IMR-90 (cell line): Measurements from ENCODE around the gene PITPNC1. TPM values are rescaled to one million over a fixed set of nuclear protein-coding genes. Genes with fewer than 3 reads are reported as not detected.

Experiments used
- ATAC-seq: fragments of 200-7000 bp; cut with Tn5 transposase; 2 replicates; pipeline ENCODE4 v1.9.1; 2020; ENCODE audit warnings: low read depth, mild to moderate bottlenecking, moderate library complexity
- BruUV-seq: library from RNA; stranded (reverse); fragments of 400-500 nt; replicated peaks from 2 replicates; lab custom pipeline; 2021; lab: Mats Ljungman, UMichigan
- CTCF ChIA-PET: fragments of 300-600 bp; formaldehyde crosslinking; extraction: SDS; loops from one replicate; lab custom pipeline; 2021; ENCODE audit warnings: antibody characterized with exemption; lab: Yijun Ruan, JAX
- POLR2A ChIA-PET: fragments of 300-600 bp; sonication (Branson Sonifier 250); formaldehyde crosslinking; loops from one replicate; lab custom pipeline; 2022; ENCODE audit warnings: antibody characterized with exemption; ENCODE audit not compliant: unreplicated experiment; lab: Charles Lee
- DNase-seq: peaks from one replicate; pipeline ENCODE4 v3.0.0; 2013
- H2AFZ ChIP-seq: replicated peaks from 2 replicates; pipeline ENCODE3; 2013; ENCODE audit warnings: low read length, mild to moderate bottlenecking; ENCODE audit not compliant: poor library complexity
- H2AK5ac ChIP-seq: 2 replicates; pipeline ENCODE4 v1.6.1; 2013; ENCODE audit warnings: low read depth, low read length, inconsistent platforms
- H2AK9ac ChIP-seq: replicated peaks from 2 replicates; pipeline ENCODE3; 2013; ENCODE audit warnings: mild to moderate bottlenecking, low read depth, low read length, moderate library complexity; ENCODE audit not compliant: poor library complexity
- H2BK120ac ChIP-seq: 2 replicates; pipeline ENCODE4 v1.6.1; 2013; ENCODE audit warnings: low read depth, low read length, inconsistent platforms
- H2BK15ac ChIP-seq: 3 replicates; pipeline ENCODE4 v1.6.1; 2013; ENCODE audit warnings: low read depth, low read length, inconsistent platforms
- H2BK20ac ChIP-seq: 2 replicates; pipeline ENCODE4 v1.6.1; 2013; ENCODE audit warnings: low read depth, mild to moderate bottlenecking, inconsistent platforms, low read length, moderate library complexity
- H2BK5ac ChIP-seq: 2 replicates; pipeline ENCODE4 v1.6.1; 2013; ENCODE audit warnings: mild to moderate bottlenecking, low read depth, low read length, inconsistent platforms; ENCODE audit not compliant: poor library complexity, severe bottlenecking
- H3K14ac ChIP-seq: replicated peaks from 2 replicates; pipeline ENCODE4 v1.6.1; 2013; ENCODE audit warnings: low read depth, low read length, inconsistent platforms
- H3K18ac ChIP-seq: 2 replicates; pipeline ENCODE4 v1.6.1; 2013; ENCODE audit warnings: low read depth, low read length, control low read depth
- H3K23ac ChIP-seq: 2 replicates; pipeline ENCODE4 v1.6.1; 2013; ENCODE audit warnings: low read depth, low read length, inconsistent platforms
- H3K27ac ChIP-seq: 2 replicates; pipeline ENCODE4 v1.5.1; 2013; ENCODE audit warnings: mild to moderate bottlenecking, control low read depth, low read length; ENCODE audit not compliant: insufficient read depth
- H3K27me3 ChIP-seq: 2 replicates; pipeline ENCODE4 v1.6.1; 2013; ENCODE audit warnings: low read length; ENCODE audit not compliant: control insufficient read depth, insufficient read depth
- H3K36me3 ChIP-seq: 2 replicates; pipeline ENCODE4 v1.6.1; 2013; ENCODE audit warnings: low read length, mixed read lengths; ENCODE audit not compliant: control insufficient read depth, insufficient read depth
- H3K4ac ChIP-seq: 2 replicates; pipeline ENCODE4 v1.6.1; 2013; ENCODE audit warnings: low read depth, low read length, inconsistent platforms
- H3K4me1 ChIP-seq: 2 replicates; pipeline ENCODE4 v1.6.1; 2013; ENCODE audit warnings: low read length, mixed read lengths; ENCODE audit not compliant: control insufficient read depth, insufficient read depth
- H3K4me2 ChIP-seq: 2 replicates; pipeline ENCODE4 v1.6.1; 2013; ENCODE audit warnings: low read depth, mild to moderate bottlenecking, control low read depth, low read length, moderate library complexity
- H3K4me3 ChIP-seq: 2 replicates; pipeline ENCODE4 v1.5.1; 2013; ENCODE audit warnings: low read depth, mild to moderate bottlenecking, control low read depth, low read length, moderate library complexity; ENCODE audit not compliant: insufficient read depth
- H3K56ac ChIP-seq: 2 replicates; pipeline ENCODE4 v1.6.1; 2013; ENCODE audit warnings: low read length, inconsistent platforms; ENCODE audit not compliant: insufficient read depth; ENCODE audit errors: extremely low read depth
- H3K79me1 ChIP-seq, 2 experiments: 2 replicates each; pipeline ENCODE4 v1.6.1; 2013; ENCODE audit warnings: low read length in 2 of 2, inconsistent platforms in 1 of 2, low read depth in 1 of 2
- H3K9ac ChIP-seq: 2 replicates; pipeline ENCODE4 v1.6.1; 2013; ENCODE audit warnings: low read depth, low read length, control low read depth
- H3K9me1 ChIP-seq: 2 replicates; pipeline ENCODE4 v1.6.1; 2013; ENCODE audit warnings: low read length, inconsistent platforms; ENCODE audit not compliant: insufficient read depth
- H3K9me3 ChIP-seq: 2 replicates; pipeline ENCODE4 v1.6.1; 2013; ENCODE audit warnings: low read length; ENCODE audit not compliant: control insufficient read depth, insufficient read depth
- H4K20me1 ChIP-seq: 2 replicates; pipeline ENCODE4 v1.6.1; 2013; ENCODE audit warnings: low read length, inconsistent platforms; ENCODE audit not compliant: insufficient read depth
- H4K5ac ChIP-seq: 2 replicates; pipeline ENCODE4 v1.6.1; 2013; ENCODE audit warnings: mild to moderate bottlenecking, low read depth, low read length, control low read depth
- H4K8ac ChIP-seq, 2 experiments: 2 replicates each; pipeline ENCODE4 v1.6.1; 2013; ENCODE audit warnings: low read depth in 2 of 2, low read length in 2 of 2, control low read depth in 1 of 2, inconsistent platforms in 1 of 2
- H4K91ac ChIP-seq: 2 replicates; pipeline ENCODE4 v1.6.1; 2013; ENCODE audit warnings: low read depth, low read length, inconsistent platforms; ENCODE audit not compliant: insufficient read depth
- BHLHE40 ChIP-seq: fragments of 150-350 bp; IDR thresholded peaks from 2 replicates; pipeline ENCODE4 v1.6.1; 2016; ENCODE audit warnings: mild to moderate bottlenecking, low read depth, low read length
- CEBPB ChIP-seq: IDR thresholded peaks from 2 replicates; pipeline ENCODE4 v1.6.1; 2012; ENCODE audit warnings: low read depth, low read length, improper control_type of control experiment
- CHD1 ChIP-seq: IDR thresholded peaks from 2 replicates; pipeline ENCODE4 v1.6.1; 2012; ENCODE audit warnings: low read depth, low read length, improper control_type of control experiment
- FOS ChIP-seq: fragments of 150-350 bp; IDR thresholded peaks from 2 replicates; pipeline ENCODE4 v1.6.1; 2016; ENCODE audit warnings: low read depth, low read length
- MAFK ChIP-seq: IDR thresholded peaks from 2 replicates; pipeline ENCODE4 v1.6.1; 2012; ENCODE audit warnings: low read depth, low read length, improper control_type of control experiment
- MAZ ChIP-seq: IDR thresholded peaks from 2 replicates; pipeline ENCODE4 v1.6.1; 2012; ENCODE audit warnings: low read depth, mild to moderate bottlenecking, low read length, improper control_type of control experiment, moderate library complexity, borderline replicate concordance
- MXI1 ChIP-seq: IDR thresholded peaks from 2 replicates; pipeline ENCODE4 v1.6.1; 2012; ENCODE audit warnings: low read depth, mild to moderate bottlenecking, low read length, moderate library complexity, borderline replicate concordance
- NFE2L2 ChIP-seq: fragments of 150-350 bp; IDR thresholded peaks from 2 replicates; pipeline ENCODE4 v1.6.1; 2016; ENCODE audit warnings: low read depth, mild to moderate bottlenecking, low read length
- POLR2A ChIP-seq: IDR thresholded peaks from 2 replicates; pipeline ENCODE4 v1.6.1; 2012; ENCODE audit warnings: mild to moderate bottlenecking, low read depth, low read length
- RAD21 ChIP-seq: IDR thresholded peaks from 2 replicates; pipeline ENCODE4 v1.6.1; 2012; ENCODE audit warnings: low read length, improper control_type of control experiment
- RCOR1 ChIP-seq: IDR thresholded peaks from 2 replicates; pipeline ENCODE4 v1.6.1; 2012; ENCODE audit warnings: mild to moderate bottlenecking, low read length, improper control_type of control experiment; ENCODE audit not compliant: insufficient replicate concordance
- RFX5 ChIP-seq: IDR thresholded peaks from 2 replicates; pipeline ENCODE4 v1.8.0; 2012; ENCODE audit warnings: low read depth, mild to moderate bottlenecking, low read length, moderate library complexity
- SMC3 ChIP-seq: fragments of 150-350 bp; IDR thresholded peaks from 2 replicates; pipeline ENCODE4 v1.6.1; 2016; ENCODE audit warnings: low read depth, mild to moderate bottlenecking, antibody characterized with exemption, low read length, moderate library complexity
- USF2 ChIP-seq: fragments of 150-350 bp; IDR thresholded peaks from 2 replicates; pipeline ENCODE4 v1.6.1; 2017; ENCODE audit warnings: mild to moderate bottlenecking, antibody characterized with exemption, low read length, low read depth
- WGBS, 2 experiments: methylation state at CpG; one replicate each; pipeline versions ENCODE4 v1.1.5 to v1.1.7; 2013; ENCODE audit warnings: missing lambda C conversion rate in 2 of 2; ENCODE audit not compliant: insufficient read length in 1 of 2; ENCODE audit errors: extremely low coverage in 2 of 2; 5-methylcytosine and 5-hydroxymethylcytosine counted together
- dilution Hi-C: fragments of 300-500 bp; cut with HindIII; formaldehyde crosslinking; loops from one replicate; pipeline ENCODE4 v1.14.3; 2018; ENCODE audit warnings: low sequenced_read_pairs; ENCODE audit not compliant: unreplicated experiment
- in situ Hi-C: fragments of 300-500 bp; cut with MboI; formaldehyde crosslinking; loops from 3 replicates; pipeline ENCODE4 v1.14.3; 2019; ENCODE audit warnings: low sequenced_read_pairs, inconsistent platforms, mixed read lengths
- intact Hi-C: fragments of 100-400 bp; cut with micrococcal nuclease; formaldehyde crosslinking; loops from 2 replicates; pipeline ENCODE4 v1.10.0; 2022
- polyA plus RNA-seq, 3 experiments: library from polyadenylated mRNA; depleted of rRNA; stranded (reverse); fragments of >200 nt; gene quantifications; 2 replicates each; pipeline ENCODE4 v1.2.3, GENCODE V29; 2012; ENCODE audit warnings: low replicate concordance in 1 of 3
- total RNA-seq: library from RNA; depleted of rRNA; stranded (reverse); fragments of >200 nt; gene quantifications from 2 replicates; pipeline ENCODE4 v1.2.3, GENCODE V29; 2012

Gene PITPNC1
- total and polyA plus RNA-seq, 2 of the 4 experiments (the other 2 are of a cell fraction) = 4.1 TPM

GRCh38 chr17:67658265-67658664, 281.2 kb downstream of the PITPNC1 start:
- H3K27me3 ChIP-seq = no peaks in the 10 kb centered on the region
- no peak overlapping the region for H3K4ac ChIP-seq
- H4K8ac ChIP-seq = no peak overlapping the region
- TF ChIP-seq CHD1 (no peak), FOS (no peak), USF2 (no peak), RCOR1 (no peak), RAD21 (no peak), RFX5 (no peak), MXI1 (no peak), BHLHE40 (no peak), POLR2A (no peak), CEBPB (no peak), MAZ (no peak), MAFK (no peak), SMC3 (no peak), NFE2L2 (no peak)
- no peaks in the 10 kb centered on the region for H3K36me3 ChIP-seq
- POLR2A ChIA-PET = no interaction called here
- H4K20me1 ChIP-seq = no peaks in the 10 kb centered on the region
- H2AFZ ChIP-seq = no peak overlapping the region
- H2BK5ac ChIP-seq = no peak overlapping the region
- H3K4me1 ChIP-seq = no peaks in the 10 kb centered on the region
- H4K91ac ChIP-seq = no peak overlapping the region
- H3K27ac ChIP-seq = no peak overlapping the region
- 0 out of 2 replicates have a peak, but pooled peaks cover 2% of the 10 kb centered on the region for H3K9me3 ChIP-seq
- BruUV-seq = no TSS peak
- H2BK20ac ChIP-seq = no peak overlapping the region
- no peak overlapping the region for H2AK5ac ChIP-seq
- in situ Hi-C loops (no loop called here), dilution Hi-C loops (no loop called here), intact Hi-C loops (no loop called here)
- no peak overlapping the region for H2AK9ac ChIP-seq
- no peak overlapping the region for H4K5ac ChIP-seq
- no peak overlapping the region for H2BK120ac ChIP-seq
- ATAC-seq (no peak), DNase-seq (no peak)
- no peak overlapping the region for H3K14ac ChIP-seq
- no peak overlapping the region for H3K4me3 ChIP-seq
- H3K4me2 ChIP-seq = no peak overlapping the region
- no peak overlapping the region for H2BK15ac ChIP-seq
- H3K79me1 ChIP-seq = no peaks in the 10 kb centered on the region
- H3K23ac ChIP-seq = no peak overlapping the region
- 78% methylated on average over 2 of the region's 4 CpGs; no CpG with 5 or more reads in 1 of the 2 experiments for WGBS, 2 experiments
- H3K9ac ChIP-seq = no peak overlapping the region
- no peak overlapping the region for H3K18ac ChIP-seq
- no peak overlapping the region for H3K56ac ChIP-seq
- H3K9me1 ChIP-seq = no peaks in the 10 kb centered on the region
- CTCF ChIA-PET = interaction anchor here (1.1 kb wide), 1 partner anchor 9 kb away, joined by 3 read pairs; no protein-coding TSS in a partner anchor
